GM19193 (cell line): ENCODE data around the gene TTC16.

Experiments
- POLR2A ChIP-seq: IDR thresholded peaks from 4 replicates; pipeline ENCODE4 v1.6.1; 2011; ENCODE audit not compliant: insufficient read depth, insufficient read length; ENCODE audit errors: extremely low read depth

TTC16 gene

GRCh38 chr9:127708952-127709587 is 6.8 kb upstream of the TTC16 start:
- no peak for TF ChIP-seq POLR2A

DNA sequence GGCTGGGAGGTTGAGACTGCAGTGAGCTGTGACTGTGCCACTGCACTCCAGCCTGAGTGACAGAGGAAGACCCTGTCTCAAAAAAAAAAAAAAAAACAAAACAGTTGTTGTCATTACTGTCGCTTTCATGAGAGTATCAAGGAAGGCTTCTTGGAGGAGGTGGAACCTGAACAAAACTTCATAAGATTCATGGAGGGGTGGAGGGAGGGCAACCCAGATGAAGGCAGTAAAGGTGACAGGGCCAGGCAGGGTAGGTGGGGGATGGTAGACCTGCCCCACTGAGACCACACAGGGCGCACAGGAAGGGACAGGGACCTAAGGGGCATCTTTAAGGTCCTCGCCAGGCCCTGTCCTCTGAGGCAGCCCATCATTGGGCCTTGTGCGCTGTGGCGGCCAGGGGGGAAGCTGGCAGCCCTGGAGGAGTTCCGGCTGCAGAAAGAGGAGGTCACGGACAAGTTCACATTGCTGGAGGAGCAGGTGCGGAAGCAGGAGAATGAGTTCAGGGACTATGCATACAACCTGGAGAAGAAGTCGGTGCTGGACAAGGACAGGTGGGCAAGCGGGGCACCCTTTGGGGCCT is 5.6 kb upstream of the TTC16 start:
- no peak for TF ChIP-seq POLR2A

- no peak for TF ChIP-seq POLR2A
Measured at GRCh38 chr9:127711226-127711701, 4.6 kb upstream of the TTC16 start.

DNA sequence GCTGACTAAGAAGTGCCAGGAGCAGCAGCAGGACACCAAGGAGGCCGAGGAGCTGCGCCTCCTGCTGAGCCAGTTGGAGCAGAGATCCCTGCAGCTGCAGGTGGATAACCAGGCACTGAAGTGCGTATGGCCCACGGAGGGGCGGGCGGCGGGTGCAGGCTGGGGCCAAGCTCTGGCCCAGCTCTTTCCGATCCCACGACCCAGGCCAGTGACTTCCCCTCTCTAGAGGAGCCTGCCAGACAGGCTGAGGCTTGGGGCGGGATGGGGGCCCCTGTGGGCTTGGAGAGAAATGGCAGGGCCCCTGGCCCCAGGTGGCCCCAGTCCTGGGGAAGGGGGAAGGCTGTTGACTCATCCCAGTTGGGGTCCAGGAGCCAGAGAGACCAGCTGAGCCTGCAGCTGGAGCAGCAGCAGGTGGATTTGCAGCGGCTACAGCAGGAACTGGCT is 4.0 kb upstream of the TTC16 start:
- TF ChIP-seq POLR2A = no peak

DNA sequence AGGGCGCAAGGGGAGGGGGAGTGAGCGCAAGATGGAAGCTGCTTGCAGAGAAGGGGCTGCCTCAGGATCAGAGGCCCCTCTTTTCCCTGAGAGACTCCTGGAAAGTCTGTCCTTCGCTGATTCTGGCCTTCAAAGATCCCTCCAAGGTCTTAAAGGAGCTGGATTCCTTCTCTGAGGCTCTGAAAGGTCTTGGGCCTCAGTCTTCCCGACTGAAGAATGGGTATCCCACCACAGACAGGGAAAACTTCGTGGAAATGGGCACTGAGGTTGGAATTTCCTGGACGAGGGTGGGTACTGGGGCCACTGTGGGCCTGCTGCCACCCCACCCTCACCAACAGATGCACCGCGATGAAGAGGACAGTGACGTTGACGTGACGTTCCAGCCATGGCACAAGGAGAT is 3.5 kb upstream of the TTC16 start:
- no peak for TF ChIP-seq POLR2A

GRCh38 chr9:127712867-127713266 is 3.0 kb upstream of the TTC16 start:
- no peak for TF ChIP-seq POLR2A

GRCh38 chr9:127714020-127714750 is 1.7 kb upstream of the TTC16 start:
- TF ChIP-seq POLR2A = no peak

GRCh38 chr9:127714951-127715469 is 869 bp upstream of the TTC16 start:
- no peak for TF ChIP-seq POLR2A

- no peak for TF ChIP-seq POLR2A
Measured at GRCh38 chr9:127716412-127716811, 533 bp downstream of the TTC16 start.

DNA sequence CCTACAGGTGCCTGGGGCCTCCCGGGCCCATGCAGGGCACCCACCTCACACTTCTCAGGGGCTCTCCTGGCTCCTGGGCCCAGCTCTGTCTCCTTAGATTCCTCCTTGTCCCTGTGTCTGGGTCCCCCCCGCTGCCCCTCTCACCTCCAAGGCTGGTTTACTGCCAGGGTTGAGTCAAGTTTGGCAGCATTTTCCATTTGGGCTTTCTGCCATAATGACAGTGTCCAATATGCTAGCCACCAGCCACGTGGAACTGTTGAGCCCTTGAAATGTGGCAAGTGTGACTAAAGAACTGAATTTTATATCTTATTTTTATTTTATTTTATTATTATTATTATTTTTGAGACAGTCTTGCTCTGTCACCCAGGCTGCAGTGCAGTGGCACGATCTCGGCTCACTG is 1.9 kb downstream of the TTC16 start:
- no peak for TF ChIP-seq POLR2A

DNA sequence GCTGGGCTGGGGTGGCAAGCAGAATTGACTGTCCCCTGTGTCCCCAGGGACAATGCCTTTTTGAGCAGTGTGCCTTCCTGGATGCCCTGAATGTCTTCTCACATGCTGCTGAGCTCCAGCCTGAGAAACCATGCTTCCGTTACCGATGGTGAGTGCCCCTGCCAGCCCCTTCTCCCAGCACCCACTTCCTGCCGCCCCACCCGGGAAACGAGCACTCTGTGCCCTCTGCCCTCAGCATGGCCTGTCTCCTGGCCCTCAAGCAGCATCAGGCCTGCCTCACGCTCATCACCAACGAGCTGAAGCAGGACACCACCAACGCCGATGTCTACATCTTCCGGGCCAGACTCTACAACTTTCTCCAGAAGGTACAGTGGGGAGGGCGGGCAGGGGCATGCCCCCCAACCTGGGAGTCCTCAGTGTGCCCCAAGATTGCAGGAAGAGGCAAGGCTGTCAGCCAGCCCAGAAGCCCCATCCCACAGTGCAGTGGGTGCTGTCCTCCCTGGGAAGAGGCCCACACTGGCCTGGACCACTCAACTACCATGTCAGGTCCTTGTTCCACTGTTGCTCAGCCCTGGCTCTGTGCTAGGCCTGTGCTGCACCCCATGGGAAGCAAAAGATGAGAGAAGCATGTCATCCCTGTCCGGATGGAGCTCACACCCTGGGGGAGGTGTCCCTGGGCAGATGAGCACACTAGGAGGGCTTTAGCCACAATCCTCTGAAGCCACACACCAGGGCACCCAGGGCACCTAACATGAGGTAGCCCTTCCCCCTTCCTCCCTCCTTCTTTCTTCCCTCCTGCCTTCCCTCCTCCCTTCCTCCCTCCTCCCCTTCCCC is 4.4 kb downstream of the TTC16 start:
- TF ChIP-seq POLR2A = no peak

DNA sequence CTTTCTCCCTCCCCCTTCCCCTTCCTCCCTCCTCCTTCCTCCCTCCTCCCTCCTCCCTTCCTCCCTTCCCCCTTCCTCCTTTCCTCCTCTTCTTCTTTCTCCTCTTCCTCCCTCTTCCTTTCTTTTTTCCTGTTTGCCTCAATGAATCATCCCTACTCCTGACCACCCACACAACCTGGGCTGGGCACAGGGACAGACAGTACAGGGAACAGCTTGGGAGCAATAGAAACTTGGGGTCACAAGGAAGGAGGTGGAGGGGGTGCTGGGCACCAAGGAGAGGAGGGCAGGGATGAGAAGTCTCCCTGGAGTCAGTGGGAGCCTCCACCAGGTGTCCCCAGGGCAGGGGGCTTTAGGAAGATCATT is 5.0 kb downstream of the TTC16 start:
- no peak for TF ChIP-seq POLR2A

DNA sequence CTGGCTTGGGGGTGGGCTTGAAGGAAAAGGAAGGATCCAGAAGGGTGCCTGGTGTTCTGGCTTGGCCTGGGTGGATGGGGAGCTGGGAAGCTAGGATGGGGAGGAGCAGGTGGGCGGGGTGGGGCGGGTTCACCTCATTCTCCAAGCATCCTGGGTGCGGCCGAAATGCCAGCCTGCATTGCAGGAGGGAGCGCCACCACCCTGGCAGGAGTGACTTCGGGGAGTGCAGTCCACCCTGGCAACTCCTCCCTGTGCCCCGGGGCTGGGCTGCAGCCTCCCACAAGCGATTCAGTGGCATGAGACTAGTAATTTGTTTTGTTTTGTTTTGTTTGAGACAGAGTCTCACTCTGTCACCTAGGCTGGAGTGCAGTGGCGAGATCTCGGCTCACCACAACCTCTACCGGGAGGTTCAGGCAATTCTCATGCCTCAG is 5.5 kb downstream of the TTC16 start:
- TF ChIP-seq POLR2A = no peak

GRCh38 chr9:127722055-127722745 is 6.3 kb downstream of the TTC16 start:
- no peak for TF ChIP-seq POLR2A
